ENCODE data around the gene ANKS3. TPM values are rescaled to one million over a fixed set of nuclear protein-coding genes. Genes with fewer than 3 reads are reported as not detected.

Gene ANKS3
- total RNA-seq, 4 donors from 2014 or later, result 22.9 to 35.3 (median 25.1) TPM

DNA sequence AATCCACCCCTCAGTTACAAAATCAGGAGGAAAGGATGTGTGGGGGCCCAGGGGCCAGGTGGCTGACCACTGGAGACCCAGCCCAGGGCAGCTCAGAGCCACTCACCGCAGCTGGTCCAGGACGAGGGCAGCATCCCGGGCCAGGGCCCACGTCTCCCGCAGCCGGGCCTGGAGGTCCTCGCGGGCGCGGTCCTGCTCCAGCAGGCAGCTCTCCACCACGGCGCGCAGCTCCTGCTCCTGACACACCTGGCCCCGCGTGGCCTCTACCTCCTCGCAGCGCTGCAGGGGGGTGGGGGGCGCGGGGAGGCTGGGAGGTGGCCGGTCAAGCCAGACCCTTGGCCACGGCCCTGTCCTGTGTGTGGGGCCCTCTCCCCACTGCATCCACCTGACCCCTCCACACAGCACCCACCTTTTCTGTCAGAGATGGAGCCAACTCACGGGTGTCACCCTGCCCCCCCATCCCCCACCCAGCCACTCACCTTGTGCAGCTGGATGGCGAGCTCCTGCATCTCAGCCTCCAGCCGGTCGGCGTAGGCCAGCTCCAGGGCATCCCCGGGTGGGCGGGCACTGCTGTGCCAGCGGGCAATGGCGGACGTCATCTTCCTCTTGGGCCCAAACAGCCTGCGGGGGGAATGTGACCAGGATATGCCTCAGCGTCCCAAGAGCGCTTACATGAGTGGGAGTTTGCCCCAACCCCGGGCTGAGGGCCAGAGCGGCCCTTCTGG lies 35.6 kb downstream of the ANKS3 start:
- Histone ChIP-seq H3K4me3 (replicated peaks in 1 of 3) (no peak overlapping the region), H3K27me3 (no peaks in the 10 kb centered on the region), H3K36me3 (peaks cover 43 to 44% of the 10 kb centered on the region in 2 donors), H3K4me1 (peaks cover 7 to 13% of the 10 kb centered on the region in 2 donors), H3K9me3 (no peaks in the 10 kb centered on the region), H3K27ac (no peak overlapping the region)
- DNase-seq, result no peak
- 91 to 93% methylated on average over 9 to 13 of the region's 36 CpGs for WGBS, 2 donors
- TF ChIP-seq, protein P1, sequence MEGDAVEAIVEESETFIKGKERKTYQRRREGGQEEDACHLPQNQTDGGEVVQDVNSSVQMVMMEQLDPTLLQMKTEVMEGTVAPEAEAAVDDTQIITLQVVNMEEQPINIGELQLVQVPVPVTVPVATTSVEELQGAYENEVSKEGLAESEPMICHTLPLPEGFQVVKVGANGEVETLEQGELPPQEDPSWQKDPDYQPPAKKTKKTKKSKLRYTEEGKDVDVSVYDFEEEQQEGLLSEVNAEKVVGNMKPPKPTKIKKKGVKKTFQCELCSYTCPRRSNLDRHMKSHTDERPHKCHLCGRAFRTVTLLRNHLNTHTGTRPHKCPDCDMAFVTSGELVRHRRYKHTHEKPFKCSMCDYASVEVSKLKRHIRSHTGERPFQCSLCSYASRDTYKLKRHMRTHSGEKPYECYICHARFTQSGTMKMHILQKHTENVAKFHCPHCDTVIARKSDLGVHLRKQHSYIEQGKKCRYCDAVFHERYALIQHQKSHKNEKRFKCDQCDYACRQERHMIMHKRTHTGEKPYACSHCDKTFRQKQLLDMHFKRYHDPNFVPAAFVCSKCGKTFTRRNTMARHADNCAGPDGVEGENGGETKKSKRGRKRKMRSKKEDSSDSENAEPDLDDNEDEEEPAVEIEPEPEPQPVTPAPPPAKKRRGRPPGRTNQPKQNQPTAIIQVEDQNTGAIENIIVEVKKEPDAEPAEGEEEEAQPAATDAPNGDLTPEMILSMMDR (IDR thresholded peaks at IDR 0.05), result no peak
- intact Hi-C loops (cut with DNase I), result loop anchor here (5.0 kb wide), 2 partner anchors 34 to 81 kb away; partner anchors contain the start of genes ANKS3 and DNAAF8

GRCh38 chr16:4697848-4698291 lies 36.2 kb downstream of the ANKS3 start:
- H3K27ac ChIP-seq, result no peak overlapping the region
- peaks cover 9 to 16% of the 10 kb centered on the region in 2 donors for H3K4me1 ChIP-seq
- peaks cover 43 to 44% of the 10 kb centered on the region in 2 donors for H3K36me3 ChIP-seq
- DNase-seq, result no peak
- 83 to 88% methylated on average over 3 to 9 of the region's 9 CpGs for WGBS, 2 donors
- TF ChIP-seq POLR2A (IDR thresholded peaks at IDR 0.05), result no peak
- TF ChIP-seq, protein P1 (IDR thresholded peaks at IDR 0.05), result no peak
- H3K9me3 ChIP-seq, result no peaks in the 10 kb centered on the region
- no peaks in the 10 kb centered on the region for H3K27me3 ChIP-seq
- no peak overlapping the region for H3K4me3 ChIP-seq (replicated peaks in 1 of 3)
- intact Hi-C loops (cut with DNase I), result loop anchor here (5.0 kb wide), 2 partner anchors 34 to 81 kb away; partner anchors contain the start of genes ANKS3 and DNAAF8

DNA sequence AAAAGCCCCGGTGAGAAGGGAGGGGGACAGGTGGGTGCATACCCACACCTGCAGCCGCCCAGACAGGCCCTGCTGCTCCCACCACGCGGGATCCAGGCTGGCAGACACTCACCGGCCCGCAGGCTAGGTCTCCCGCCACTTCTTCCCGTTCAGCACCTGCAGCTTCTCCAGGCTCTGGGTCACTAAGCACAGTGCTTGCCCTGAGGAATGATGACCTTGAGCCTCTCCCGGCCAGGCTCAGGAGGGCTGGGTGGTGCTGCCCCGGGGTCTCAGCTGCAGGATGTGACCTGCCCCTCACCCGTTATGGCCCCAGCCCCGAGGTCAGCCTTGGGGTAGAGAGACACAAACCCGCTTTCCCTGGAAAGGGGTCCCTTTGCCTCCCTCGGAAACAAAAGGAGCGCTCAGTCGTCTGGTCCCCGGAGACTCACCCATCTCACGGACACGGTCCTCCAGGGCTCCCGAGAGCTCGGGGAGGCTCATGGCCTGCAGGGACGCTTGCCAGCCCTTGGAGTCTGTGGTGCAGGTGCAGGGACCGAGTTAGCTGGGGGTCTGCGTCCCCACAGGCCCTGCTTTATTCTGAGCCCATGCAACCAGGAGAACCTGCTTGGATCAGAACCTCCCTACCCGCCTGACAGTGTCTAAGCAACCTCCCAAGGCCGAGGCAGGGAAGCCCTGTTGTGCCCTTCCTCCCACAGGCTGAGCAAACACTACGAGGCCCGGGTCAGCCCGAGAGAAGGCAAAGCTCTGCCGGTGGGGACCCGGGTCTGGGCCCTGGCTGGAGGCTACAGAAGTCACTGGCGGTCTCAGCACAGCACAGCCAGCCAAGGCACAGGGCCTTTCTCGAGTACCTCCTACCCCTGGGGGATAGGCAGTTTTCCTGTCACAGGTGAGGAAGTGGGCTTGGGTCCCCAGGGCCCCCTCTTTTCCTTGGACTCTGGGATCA lies 36.9 kb downstream of the ANKS3 start:
- H3K36me3 ChIP-seq, result peaks cover 43 to 44% of the 10 kb centered on the region in 2 donors

GRCh38 chr16:4696172-4696904 lies 37.7 kb downstream of the ANKS3 start:
- no peak for DNase-seq

More for the DNA sequence above, 36.9 kb downstream of the ANKS3 start:
- Histone ChIP-seq H3K9me3 (no peaks in the 10 kb centered on the region), H3K4me1 (peaks cover 15 to 22% of the 10 kb centered on the region in 2 donors), H3K4me3 (replicated peaks in 1 of 3) (no peak overlapping the region), H3K27ac (no peak overlapping the region), H3K27me3 (no peaks in the 10 kb centered on the region)
- DNase-seq, result no peak
- no peak for TF ChIP-seq POLR2A (IDR thresholded peaks at IDR 0.05)
- TF ChIP-seq, protein P1 (IDR thresholded peaks at IDR 0.05), result no peak
- WGBS, 2 donors, result 83% methylated on average over 1 to 19 of the region's 33 CpGs
- intact Hi-C loops (cut with DNase I), result loop anchor here (5.0 kb wide), 2 partner anchors 35 to 80 kb away; partner anchors contain the start of genes ANKS3 and DNAAF8

More at GRCh38 chr16:4696172-4696904, 37.7 kb downstream of the ANKS3 start:
- intact Hi-C loops (cut with DNase I), result loop anchor here (5.0 kb wide), 2 partner anchors 36 to 79 kb away; partner anchors contain the start of genes ANKS3 and DNAAF8
- H3K27ac ChIP-seq, result no peak overlapping the region
- no peaks in the 10 kb centered on the region for H3K9me3 ChIP-seq
- WGBS, 2 donors, result 72 to 82% methylated on average over 16 of the region's 19 CpGs
- no peaks in the 10 kb centered on the region for H3K27me3 ChIP-seq
- TF ChIP-seq POLR2A (IDR thresholded peaks at IDR 0.05), result no peak
- TF ChIP-seq, protein P1 (IDR thresholded peaks at IDR 0.05), result no peak
- H3K4me1 ChIP-seq, result peaks cover 15 to 22% of the 10 kb centered on the region in 2 donors
- H3K4me3 ChIP-seq (replicated peaks in 1 of 3), result no peak overlapping the region
- H3K36me3 ChIP-seq, result peaks cover 43 to 44% of the 10 kb centered on the region in 2 donors

Measured in thyroid gland (tissue), 4 donors.